Suprapubic skin (tissue), 4 donors: ENCODE data around the gene SP100. TPM values are rescaled to one million over a fixed set of nuclear protein-coding genes. Genes with fewer than 3 reads are reported as not detected.

Experiments
- DNase-seq, 2 donors: peaks; one replicate each; pipeline ENCODE4 v3.0.0-alpha.2; 2019; ENCODE audit warnings: low spot score in 2 of 2
- H3K27ac ChIP-seq: fragments of 200-600 bp; sonication (generic); one replicate; pipeline ENCODE4 v1.5.1; 2019
- H3K27me3 ChIP-seq: fragments of 200-600 bp; sonication (generic); one replicate; pipeline ENCODE4 v1.5.1; 2019
- H3K36me3 ChIP-seq: fragments of 200-600 bp; sonication (generic); one replicate; pipeline ENCODE4 v1.5.1; 2019
- H3K4me1 ChIP-seq: fragments of 200-600 bp; sonication (generic); one replicate; pipeline ENCODE4 v1.5.1; 2019
- H3K4me3 ChIP-seq: fragments of 200-600 bp; sonication (generic); one replicate; pipeline ENCODE4 v1.5.1; 2019; ENCODE audit warnings: mild to moderate bottlenecking
- H3K9me3 ChIP-seq: fragments of 200-600 bp; sonication (generic); one replicate; pipeline ENCODE4 v1.5.1; 2019
- CTCF ChIP-seq, 2 donors: fragments of 200-600 bp in 1 of 2; fragments of 450-650 bp in 1 of 2; sonication (generic) in 1 of 2; IDR thresholded peaks; one replicate each; pipeline ENCODE4 v1.5.1; 2016 to 2019; ENCODE audit warnings: antibody characterized with exemption in 2 of 2, mild to moderate bottlenecking in 1 of 2, moderate library complexity in 1 of 2
- EP300 ChIP-seq: sonication (generic); formaldehyde crosslinking; IDR thresholded peaks from one replicate; pipeline ENCODE4 v1.6.1; 2017; ENCODE audit warnings: antibody characterized with exemption
- POLR2A ChIP-seq, 2 donors: fragments of 450-650 bp; IDR thresholded peaks; one replicate each; pipeline ENCODE4 v1.6.1; 2017; ENCODE audit warnings: antibody characterized with exemption in 2 of 2, mild to moderate bottlenecking in 2 of 2, moderate library complexity in 2 of 2
- POLR2AphosphoS5 ChIP-seq, 3 donors: sonication (generic); formaldehyde crosslinking; IDR thresholded peaks; one replicate each; pipeline ENCODE4 v1.6.1; 2017; ENCODE audit warnings: antibody characterized with exemption in 3 of 3
- WGBS: methylation state at CpG from one replicate; pipeline ENCODE4 v1.1.5; 2018; 5-methylcytosine and 5-hydroxymethylcytosine counted together
- total RNA-seq, 4 donors: library from RNA; depleted of rRNA; stranded (reverse); fragments of >200 nt; gene quantifications; one replicate each; pipeline ENCODE4 v1.1.0, GENCODE V29; 2016

Gene SP100
- total RNA-seq, 4 donors from 2014 or later = 38.7 to 118 (median 65.6) TPM

- 70% methylated on average over 1 of the region's 1 CpG for WGBS
- no peak for DNase-seq
- Histone ChIP-seq H3K27me3 (no peaks in the 10 kb centered on the region), H3K27ac (no peak overlapping the region), H3K9me3 (no peaks in the 10 kb centered on the region), H3K36me3 (no peaks in the 10 kb centered on the region), H3K4me1 (no peaks in the 10 kb centered on the region), H3K4me3 (no peak overlapping the region)
- TF ChIP-seq CTCF (IDR thresholded peaks at IDR 0.05) = no peak
- no peak for TF ChIP-seq EP300
- TF ChIP-seq POLR2AphosphoS5 (IDR thresholded peaks at IDR 0.05) = no peak
- no peak for TF ChIP-seq POLR2A (IDR thresholded peaks at IDR 0.05)
Observed at GRCh38 chr2:230557065-230557464, 141.1 kb downstream of the SP100 start.

GRCh38 chr2:230564805-230565779 lies 149.1 kb downstream of the SP100 start:
- Histone ChIP-seq H3K4me3 (no peak overlapping the region), H3K4me1 (no peaks in the 10 kb centered on the region), H3K27me3 (no peaks in the 10 kb centered on the region), H3K9me3 (no peaks in the 10 kb centered on the region), H3K27ac (no peak overlapping the region), H3K36me3 (no peaks in the 10 kb centered on the region)
- 53% methylated on average over 11 of the region's 11 CpGs for WGBS
- TF ChIP-seq CTCF (IDR thresholded peaks at IDR 0.05) (no peak), EP300 (no peak), POLR2A (IDR thresholded peaks at IDR 0.05) (no peak), POLR2AphosphoS5 (IDR thresholded peaks at IDR 0.05) (no peak)
- DNase-seq = no peak

GRCh38 chr2:230569298-230569697 lies 153.3 kb downstream of the SP100 start:
- DNase-seq = no peak
- no peaks in the 10 kb centered on the region for H3K4me1 ChIP-seq
- no peaks in the 10 kb centered on the region for H3K27me3 ChIP-seq
- WGBS = 59% methylated on average over 2 of the region's 2 CpGs
- no peak overlapping the region for H3K27ac ChIP-seq
- no peaks in the 10 kb centered on the region for H3K36me3 ChIP-seq
- H3K4me3 ChIP-seq = no peak overlapping the region
- TF ChIP-seq CTCF (IDR thresholded peaks at IDR 0.05) = no peak
- TF ChIP-seq POLR2AphosphoS5 (IDR thresholded peaks at IDR 0.05) = no peak
- no peak for TF ChIP-seq EP300
- no peak for TF ChIP-seq POLR2A (IDR thresholded peaks at IDR 0.05)
- H3K9me3 ChIP-seq = no peaks in the 10 kb centered on the region

GRCh38 chr2:230570987-230571386 lies 155.0 kb downstream of the SP100 start:
- 88% methylated on average over 1 of the region's 1 CpG for WGBS

More at GRCh38 chr2:230570987-230571386, 155.0 kb downstream of the SP100 start:
- no peaks in the 10 kb centered on the region for H3K27me3 ChIP-seq
- DNase-seq = no peak
- TF ChIP-seq CTCF (IDR thresholded peaks at IDR 0.05) = no peak
- TF ChIP-seq POLR2A (IDR thresholded peaks at IDR 0.05) = no peak
- no peak for TF ChIP-seq POLR2AphosphoS5 (IDR thresholded peaks at IDR 0.05)
- no peak for TF ChIP-seq EP300
- H3K9me3 ChIP-seq = no peaks in the 10 kb centered on the region
- no peaks in the 10 kb centered on the region for H3K4me1 ChIP-seq
- H3K27ac ChIP-seq = no peak overlapping the region
- no peak overlapping the region for H3K4me3 ChIP-seq
- H3K36me3 ChIP-seq = no peaks in the 10 kb centered on the region
